Ovary (tissue), 9 donors: ENCODE measurements around the gene ILDR2. TPM values are rescaled to one million over a fixed set of nuclear protein-coding genes. Genes with fewer than 3 reads are reported as not detected.

Experiments
- DNase-seq, 5 donors: peaks; one replicate each; pipeline ENCODE4 v3.0.0-alpha.2; 2019 to 2020
- H3K27ac ChIP-seq, 2 donors: fragments of 200-600 bp; one replicate each; pipeline versions ENCODE4 v1.5.1 to v1.8.0; 2019 to 2022
- H3K27me3 ChIP-seq: fragments of 200-600 bp; one replicate; pipeline ENCODE4 v1.8.0; 2022
- H3K36me3 ChIP-seq: fragments of 200-600 bp; sonication (generic); one replicate; pipeline ENCODE4 v1.5.1; 2019
- H3K4me1 ChIP-seq: one replicate; pipeline ENCODE4 v1.8.1; 2013; ENCODE audit warnings: mild to moderate bottlenecking, moderate library complexity; ENCODE audit not compliant: insufficient read depth
- H3K4me3 ChIP-seq: fragments of 200-600 bp; sonication (generic); one replicate; pipeline ENCODE4 v1.5.1; 2017
- H3K9me3 ChIP-seq, 2 donors: fragments of 200-600 bp in 1 of 2; sonication (generic) in 1 of 2; one replicate each; pipeline versions ENCODE4 v1.5.1 to v1.8.1; 2013 to 2019; ENCODE audit warnings: mild to moderate bottlenecking in 1 of 2, moderate library complexity in 1 of 2
- CTCF ChIP-seq, 3 donors: fragments of 450-650 bp in 2 of 3; fragments of 200-600 bp in 1 of 3; IDR thresholded peaks; one replicate each; pipeline versions ENCODE4 v1.5.1 to v1.8.0; 2016 to 2022; ENCODE audit warnings: antibody characterized with exemption in 3 of 3, mild to moderate bottlenecking in 1 of 3
- EP300 ChIP-seq: sonication (generic); formaldehyde crosslinking; IDR thresholded peaks from one replicate; pipeline ENCODE4 v1.6.1; 2017; ENCODE audit warnings: antibody characterized with exemption
- POLR2A ChIP-seq: fragments of 450-650 bp; IDR thresholded peaks from one replicate; pipeline ENCODE4 v1.6.1; 2017; ENCODE audit warnings: antibody characterized with exemption, mild to moderate bottlenecking, moderate library complexity
- WGBS, 3 donors: extraction: QIAGEN DNeasy Blood & Tissue Kit in 1 of 3; methylation state at CpG; one replicate each; pipeline versions ENCODE4 v1.1.5 to v1.1.7; 2013 to 2017; 5-methylcytosine and 5-hydroxymethylcytosine counted together
- intact Hi-C, 4 donors: fragments of 100-400 bp; cut with DNase I; formaldehyde crosslinking; loops; one replicate each; pipeline versions ENCODE4 v1.11.0 to v1.15.1; 2022 to 2023
- polyA plus RNA-seq, 2 donors: library from polyadenylated mRNA; stranded (reverse); fragments of 200-250 nt in 1 of 2; fragments of 350-450 nt in 1 of 2; fragmentation: Illumina TruSeq in 1 of 2; extraction: RNeasy Lipid Tissue Mini Kit (QIAGEN cat#74804) in 1 of 2; gene quantifications; one replicate each; pipeline ENCODE4 v1.2.3, GENCODE V29; 2013 to 2014
- total RNA-seq, 7 donors: library from RNA; depleted of rRNA in 2 of 7; stranded (reverse); fragments of >200 nt in 2 of 7; fragmentation: NEBNext Ultra II Directional in 3 of 7; extraction: Animal tissue kit (Norgen Biotek cat#: 25700) in 3 of 7; gene quantifications; one replicate each; pipeline versions ENCODE4 v1.1.0 to v1.2.4, GENCODE V29; 2016 to 2023
- donor health status: DM: no; HTN: no; CAD: no; lungs with moderate emphysema.
- donor health status: DM: no; HTN: no; CAD: no.
- donor health status: Bipolar disorder and iron deficiency.
- donor health status: DM: yes; HTN: yes; CAD: no.
- donor health status: DM: no; HTN: no; CAD: no.
- donor health status: DM: yes; HTN: yes; CAD: no.

Gene ILDR2
- total and polyA plus RNA-seq, 9 donors, result 0.15 to 13.0 (median 0.45) TPM

GRCh38 chr1:166978821-166979220 is 3.5 kb upstream of the ILDR2 start:
- WGBS, 3 donors, result 8 to 21% (median 20%) methylated on average over 1 of the region's 1 CpG
- intact Hi-C loops, result no loop called here
- H3K36me3 ChIP-seq, result no peaks in the 10 kb centered on the region

GRCh38 chr1:166977951-166978350 is 2.6 kb upstream of the ILDR2 start:
- Histone ChIP-seq H3K9me3 (no peaks in the 10 kb centered on the region), H3K27me3 (no peaks in the 10 kb centered on the region), H3K4me3 (no peak overlapping the region), H3K27ac (no peak overlapping the region), H3K4me1 (no peaks in the 10 kb centered on the region), H3K36me3 (no peaks in the 10 kb centered on the region)
- DNase-seq, result no peak
- TF ChIP-seq EP300 (no peak), CTCF (IDR thresholded peaks at IDR 0.05) (no peak), POLR2A (no peak)
- WGBS, 3 donors, result 81 to 84% (median 84%) methylated on average over 2 of the region's 2 CpGs
- intact Hi-C loops, result no loop called here

More at GRCh38 chr1:166978821-166979220, 3.5 kb upstream of the ILDR2 start:
- no peak overlapping the region for H3K27ac ChIP-seq
- H3K27me3 ChIP-seq, result no peaks in the 10 kb centered on the region
- DNase-seq, result no peak
- no peaks in the 10 kb centered on the region for H3K4me1 ChIP-seq
- TF ChIP-seq CTCF (IDR thresholded peaks at IDR 0.05) (no peak), POLR2A (no peak), EP300 (no peak)
- no peak overlapping the region for H3K4me3 ChIP-seq
- no peaks in the 10 kb centered on the region for H3K9me3 ChIP-seq

- TF ChIP-seq CTCF (IDR thresholded peaks at IDR 0.05) (no peak), EP300 (no peak), POLR2A (no peak)
- Histone ChIP-seq H3K4me1 (no peaks in the 10 kb centered on the region), H3K27me3 (no peaks in the 10 kb centered on the region), H3K4me3 (peak overlapping the region; percentile 25), H3K36me3 (no peaks in the 10 kb centered on the region), H3K27ac (no peak overlapping the region), H3K9me3 (no peaks in the 10 kb centered on the region)
- WGBS, 3 donors, result 0 to 3% (median 2%) methylated on average over 17 of the region's 17 CpGs
- DNase-seq, result no peak
- intact Hi-C loops, result no loop called here
Observed at GRCh38 chr1:166974647-166975345, 544 bp downstream of the ILDR2 start.

- Histone ChIP-seq H3K9me3 (no peaks in the 10 kb centered on the region), H3K4me3 (no peak overlapping the region), H3K27me3 (no peaks in the 10 kb centered on the region), H3K27ac (no peak overlapping the region), H3K36me3 (no peaks in the 10 kb centered on the region), H3K4me1 (no peaks in the 10 kb centered on the region)
- no peak for TF ChIP-seq CTCF (IDR thresholded peaks at IDR 0.05)
- no peak for TF ChIP-seq POLR2A
- no peak for TF ChIP-seq EP300
- no peak for DNase-seq
- intact Hi-C loops, result no loop called here
- WGBS, 3 donors, result 17 to 33% (median 22%) methylated on average over 2 of the region's 2 CpGs
Observed at GRCh38 chr1:166972826-166973225, 2.5 kb downstream of the ILDR2 start.
